GDM1 (cell line): ENCODE results near the gene MEN1.

Source experiments
- DNase-seq: peaks from one replicate; lab custom pipeline; 2025; lab: John Stamatoyannopoulos, UW

MEN1 gene

DNA sequence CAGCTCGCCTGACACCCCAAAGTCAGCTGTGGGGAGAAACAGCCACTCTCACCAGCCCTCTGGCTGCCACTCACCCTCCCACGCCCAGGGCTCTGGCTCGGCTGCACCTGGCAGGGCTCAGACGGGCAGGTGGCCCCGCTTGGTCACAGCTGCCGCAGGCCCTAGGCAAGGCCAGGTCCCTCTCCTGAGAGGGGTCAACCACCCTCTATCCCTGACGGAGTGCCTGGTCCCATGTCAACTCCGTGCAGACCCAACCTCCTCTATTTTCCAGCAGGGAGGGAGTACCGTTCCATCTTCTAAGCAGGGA is 9.2 kb downstream of the MEN1 start:
- no peak for DNase-seq

GRCh38 chr11:64800303-64801157 is 9.8 kb downstream of the MEN1 start:
- DNase-seq, result no peak

- no peak for DNase-seq
Observed at GRCh38 chr11:64799623-64800302, 10.6 kb downstream of the MEN1 start.

- DNase-seq, result no peak
Observed at GRCh38 chr11:64799256-64799622, 11.1 kb downstream of the MEN1 start.

GRCh38 chr11:64796757-64797541 is 13.4 kb downstream of the MEN1 start:
- DNase-seq, result no peak

DNA sequence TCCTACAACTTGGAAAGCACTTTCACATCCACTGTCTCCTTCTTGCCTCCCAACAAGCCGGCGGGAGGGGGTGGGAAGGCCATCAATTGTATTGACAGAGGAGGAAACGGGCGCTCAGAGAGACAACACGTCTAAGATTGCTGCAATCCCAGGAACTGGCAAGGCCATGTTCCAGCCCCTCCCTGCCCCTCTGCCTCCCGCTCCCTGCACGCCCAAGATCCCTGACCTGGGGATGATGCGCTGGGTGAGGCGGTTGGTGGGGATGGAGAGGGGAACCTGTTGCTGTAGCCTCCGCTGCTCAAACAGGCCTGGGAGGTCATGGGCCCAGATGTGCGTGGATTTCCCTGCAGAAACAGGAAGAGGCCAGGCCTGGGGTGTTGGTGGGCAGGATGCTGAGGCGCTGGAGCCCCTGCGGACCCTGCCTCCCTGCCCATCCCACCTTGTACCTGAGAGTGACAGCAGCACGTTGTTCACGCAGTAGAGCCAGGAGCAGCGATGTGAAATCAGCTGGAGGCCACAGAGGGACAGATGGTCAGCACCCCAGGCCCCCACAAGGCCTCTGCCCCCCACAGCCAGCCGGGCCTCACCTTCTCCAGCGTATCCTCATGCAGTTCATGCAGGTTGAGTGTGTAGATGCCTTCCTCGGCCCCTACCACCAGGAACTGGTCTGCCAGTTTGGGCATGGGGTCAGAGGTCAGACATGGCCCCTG is 14.1 kb downstream of the MEN1 start:
- DNase-seq, result peak; percentile 13

DNA sequence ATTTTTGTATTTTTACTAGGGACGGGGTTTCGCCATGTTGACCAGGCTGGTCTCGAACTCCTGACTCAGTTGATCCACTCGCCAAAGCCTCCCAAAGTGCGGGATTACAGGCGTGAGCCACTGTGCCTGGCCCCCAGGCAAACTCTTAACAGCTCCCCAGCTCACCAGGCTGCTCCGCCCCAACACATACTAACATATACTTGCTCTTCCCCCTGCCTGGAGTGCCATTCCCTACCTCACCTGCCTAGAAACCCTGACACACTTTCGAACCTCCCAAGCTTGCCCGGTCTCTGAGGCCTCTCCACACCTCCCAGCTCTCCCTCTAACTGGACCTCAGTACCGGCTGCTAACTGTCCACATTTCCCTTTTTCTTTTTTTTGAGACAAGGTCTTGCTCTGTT is 15.8 kb downstream of the MEN1 start:
- DNase-seq, result no peak

DNA sequence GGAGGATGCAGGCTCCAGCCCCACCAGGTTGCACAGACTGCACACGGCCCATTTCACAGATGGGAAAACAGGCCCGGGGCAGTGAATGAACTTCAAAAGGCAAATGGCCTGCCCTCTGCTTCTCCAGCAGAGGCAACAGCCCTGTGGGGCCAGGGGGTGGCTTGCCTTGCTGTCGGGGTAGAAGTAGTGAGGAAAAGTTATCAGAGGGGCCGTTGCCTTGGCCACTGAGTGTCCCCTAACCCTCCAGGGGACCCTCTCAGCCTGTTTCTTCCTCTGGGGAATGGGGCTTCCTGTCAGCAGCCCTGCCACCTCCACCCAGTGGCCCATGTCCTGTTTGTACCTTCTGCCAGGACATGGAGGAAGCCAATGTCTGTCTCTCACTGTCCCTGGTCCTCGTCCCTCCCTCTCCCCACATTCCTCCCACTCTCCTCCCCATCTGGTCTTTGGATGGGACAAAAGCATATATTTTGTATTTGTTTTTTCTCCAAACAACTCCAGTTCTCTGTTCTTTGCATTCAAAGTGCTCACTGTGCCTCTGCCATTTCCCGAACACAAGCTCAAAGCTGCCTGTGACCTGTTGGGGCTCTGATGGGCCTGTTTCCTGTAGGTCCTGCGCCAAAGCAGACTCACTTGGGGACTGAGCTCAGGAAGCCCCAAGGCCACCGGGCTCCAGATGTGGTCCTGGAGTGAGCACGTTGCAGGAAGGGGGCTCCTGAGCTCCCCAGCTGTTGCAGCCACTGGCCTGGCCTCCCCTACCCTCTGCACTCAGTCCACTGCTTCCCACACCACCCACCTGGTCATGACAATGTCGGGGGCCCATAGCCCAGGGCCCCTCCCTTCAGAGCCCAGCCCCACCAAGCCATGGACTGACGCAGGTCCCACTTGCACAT is 16.8 kb downstream of the MEN1 start:
- no peak for DNase-seq

DNA sequence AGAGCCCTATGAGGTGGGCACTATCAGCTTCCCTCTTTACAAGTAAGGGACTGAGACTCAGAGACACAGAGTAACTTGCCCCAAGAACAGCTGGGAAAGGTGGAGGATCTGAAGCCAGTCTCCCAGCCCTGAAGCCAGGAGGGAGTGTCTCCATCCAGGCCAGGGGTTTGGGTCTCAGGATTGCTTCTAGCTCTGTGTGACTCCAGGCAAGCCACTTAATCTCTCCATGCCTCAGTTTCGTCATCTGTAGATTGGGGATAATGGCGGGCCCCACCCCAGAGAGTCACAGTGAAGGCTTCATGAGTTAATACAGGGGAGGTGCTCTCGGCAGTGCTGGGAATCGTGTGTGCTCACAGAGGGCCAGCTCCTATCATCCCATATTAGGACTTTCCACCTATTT is 17.9 kb downstream of the MEN1 start:
- no peak for DNase-seq

DNA sequence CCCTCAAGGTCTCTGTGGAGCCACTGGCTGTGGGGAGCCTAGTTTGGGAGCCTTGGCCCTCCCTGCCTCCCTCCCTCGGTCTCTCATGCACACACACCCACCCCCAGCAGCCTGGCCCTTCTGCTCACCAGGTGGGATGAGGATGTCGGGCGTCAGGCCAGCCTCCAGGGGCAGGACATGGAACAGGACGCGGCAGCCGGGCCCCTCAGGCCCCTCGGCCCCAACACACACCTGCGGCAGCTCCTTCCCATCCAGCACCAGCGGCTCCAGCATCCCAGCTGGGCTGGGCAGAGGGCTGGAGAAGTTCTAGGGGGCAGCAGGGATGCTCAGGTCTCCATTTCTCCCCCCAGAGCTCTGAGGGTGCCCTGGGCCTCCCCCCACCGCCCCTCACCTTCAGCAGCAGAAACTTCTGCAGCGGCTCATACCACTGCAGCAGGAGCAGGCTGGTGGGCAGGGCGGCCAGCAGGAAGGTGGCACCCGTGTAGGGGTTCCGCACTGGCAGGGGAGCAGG is 18.5 kb downstream of the MEN1 start:
- DNase-seq, result no peak

- no peak for DNase-seq
Observed at GRCh38 chr11:64790205-64791095, 19.9 kb downstream of the MEN1 start.

- DNase-seq, result no peak
Observed at GRCh38 chr11:64789331-64790204, 20.8 kb downstream of the MEN1 start.

DNA sequence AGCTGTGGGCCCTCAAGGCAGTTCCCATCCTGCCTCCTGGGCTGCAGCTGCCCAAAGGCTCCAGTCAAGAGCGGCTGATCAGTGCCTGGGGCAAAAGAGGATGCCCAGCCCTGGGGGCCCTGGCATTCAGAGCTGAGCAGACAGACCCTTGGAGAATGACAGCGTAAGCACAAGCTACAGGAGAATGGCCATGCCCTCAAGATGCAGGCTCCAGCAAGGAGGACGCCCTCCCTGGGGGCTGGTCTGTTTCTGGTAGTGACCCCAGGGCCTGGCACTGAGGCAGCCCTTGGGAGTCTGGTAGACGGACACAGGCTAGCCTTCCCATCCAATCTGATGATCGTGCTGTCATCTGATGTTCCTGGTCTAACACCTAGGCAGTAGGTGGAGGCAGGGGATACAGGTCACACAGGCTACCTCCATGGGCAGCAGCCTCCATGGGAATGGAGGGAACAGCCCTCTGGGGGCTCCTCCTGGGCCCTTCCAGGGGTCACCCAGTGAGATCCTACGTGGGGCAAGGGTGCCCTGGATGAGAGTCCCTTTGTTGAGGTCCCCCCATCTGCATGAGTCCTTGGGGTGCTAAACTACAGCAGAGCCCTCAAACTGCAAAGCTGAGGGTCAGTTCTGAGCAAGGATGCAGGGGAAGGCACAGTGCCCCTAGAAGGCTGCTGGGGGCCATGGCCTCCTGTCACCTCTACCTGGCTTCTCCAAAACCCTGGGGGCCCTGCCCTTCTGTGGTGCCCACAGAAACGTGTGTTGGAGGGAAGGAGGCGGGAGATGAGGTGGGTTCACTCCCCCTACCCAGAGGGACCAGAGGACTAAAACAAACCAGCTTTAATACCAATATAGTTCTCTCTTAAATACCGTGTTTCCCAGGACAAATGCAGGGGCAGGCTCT is 21.8 kb downstream of the MEN1 start:
- DNase-seq, result no peak

- no peak for DNase-seq
Observed at GRCh38 chr11:64787526-64788320, 22.6 kb downstream of the MEN1 start.

DNA sequence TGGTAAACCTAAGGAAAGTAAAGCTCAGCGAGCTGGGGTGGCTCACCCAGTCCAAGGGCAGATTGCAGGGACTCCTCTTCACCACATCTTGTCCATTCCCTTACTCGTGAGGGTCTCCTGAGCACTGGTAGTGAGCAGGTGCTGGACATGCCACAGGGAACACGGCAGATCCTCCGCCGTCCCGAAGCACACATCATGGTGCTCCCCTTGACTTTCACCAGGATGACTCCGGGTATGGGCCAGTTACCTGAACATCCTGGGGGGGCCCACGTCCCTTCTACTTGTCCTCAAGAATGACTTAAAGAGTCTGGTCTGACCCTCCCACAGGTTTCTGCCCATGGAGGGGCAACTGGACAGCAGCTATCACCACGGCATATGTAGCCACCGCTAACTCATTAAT is 24.0 kb downstream of the MEN1 start:
- no peak for DNase-seq

GRCh38 chr11:64784813-64785581 is 25.4 kb downstream of the MEN1 start:
- no peak for DNase-seq
